HEK293 (cell line): Measurements from ENCODE around the gene MARCKSL1.

Experiments used
- CTCF ChIA-PET: fragments of 350-600 bp; formaldehyde crosslinking; extraction: SDS; loops from one replicate; lab custom pipeline; 2021; ENCODE audit warnings: antibody characterized with exemption; lab: Yijun Ruan, JAX
- POLR2A ChIA-PET: fragments of 300-600 bp; formaldehyde crosslinking; extraction: SDS; loops from one replicate; lab custom pipeline; 2020; ENCODE audit warnings: antibody characterized with exemption, inconsistent platforms; lab: Yijun Ruan, JAX
- H3K27ac ChIP-seq: fragments of 200-500 bp; sonication (Bioruptor generic); 2 replicates; pipeline ENCODE4 v1.5.1; 2014; ENCODE audit warnings: low read depth, low read length, control low read depth, inconsistent platforms; ENCODE audit errors: extremely low read depth
- H3K36me3 ChIP-seq, 2 experiments: fragments of 200-500 bp in 1 of 2; sonication (Bioruptor generic) in 1 of 2; 1 replicate in 1 of 2; 2 replicates in 1 of 2; pipeline ENCODE4 v1.5.1; 2014 to 2017; ENCODE audit warnings: inconsistent platforms in 2 of 2, low read length in 2 of 2; ENCODE audit not compliant: control insufficient read depth in 2 of 2, insufficient read depth in 1 of 2
- H3K4me1 ChIP-seq: fragments of 200-500 bp; sonication (Bioruptor generic); 2 replicates; pipeline ENCODE4 v1.5.1; 2014; ENCODE audit warnings: mild to moderate bottlenecking, low read length, inconsistent platforms; ENCODE audit not compliant: control insufficient read depth, insufficient read depth
- H3K4me3 ChIP-seq: 2 replicates; pipeline ENCODE4 v1.5.1; 2011; ENCODE audit warnings: low read depth, mild to moderate bottlenecking, control low read depth, low read length, moderate library complexity
- H3K9me3 ChIP-seq: fragments of 200-500 bp; sonication (Bioruptor generic); 2 replicates; pipeline ENCODE4 v1.5.1; 2014; ENCODE audit warnings: low read depth, low read length, inconsistent platforms; ENCODE audit not compliant: control insufficient read depth, insufficient read depth
- GLIS1 ChIP-seq: fragments of 450-650 bp; formaldehyde crosslinking; IDR thresholded peaks from 2 replicates; pipeline ENCODE4 v1.5.1; 2016; ENCODE audit warnings: missing biosample characterization, missing genetic modification characterization
- IKZF3 ChIP-seq: fragments of 450-650 bp; IDR thresholded peaks from 2 replicates; pipeline ENCODE4 v1.5.0; 2018; ENCODE audit warnings: missing biosample characterization, mild to moderate bottlenecking, missing genetic modification characterization, moderate library complexity
- INSM2 ChIP-seq: fragments of 450-650 bp; formaldehyde crosslinking; IDR thresholded peaks from 2 replicates; pipeline ENCODE4 v1.5.1; 2016; ENCODE audit warnings: missing biosample characterization, missing genetic modification characterization
- ZNF10 ChIP-seq: fragments of 450-650 bp; formaldehyde crosslinking; IDR thresholded peaks from 2 replicates; pipeline ENCODE4 v1.5.1; 2017; ENCODE audit warnings: missing biosample characterization, missing genetic modification characterization
- ZNF175 ChIP-seq: fragments of 450-650 bp; formaldehyde crosslinking; IDR thresholded peaks from 2 replicates; pipeline ENCODE4 v1.5.1; 2016; ENCODE audit warnings: missing biosample characterization, missing genetic modification characterization
- ZNF239 ChIP-seq: fragments of 450-650 bp; formaldehyde crosslinking; IDR thresholded peaks from 2 replicates; pipeline ENCODE4 v1.5.1; 2016; ENCODE audit warnings: missing biosample characterization, missing genetic modification characterization
- ZNF302 ChIP-seq: fragments of 450-650 bp; formaldehyde crosslinking; IDR thresholded peaks from 2 replicates; pipeline ENCODE4 v1.5.1; 2016; ENCODE audit warnings: missing biosample characterization, missing genetic modification characterization, low read depth
- ZNF362 ChIP-seq: fragments of 450-650 bp; formaldehyde crosslinking; IDR thresholded peaks from 2 replicates; pipeline ENCODE4 v1.5.1; 2016; ENCODE audit warnings: missing biosample characterization, missing genetic modification characterization
- ZNF530 ChIP-seq: fragments of 450-650 bp; formaldehyde crosslinking; IDR thresholded peaks from 2 replicates; pipeline ENCODE4 v1.5.1; 2016; ENCODE audit warnings: low read depth, missing biosample characterization, missing genetic modification characterization
- ZNF596 ChIP-seq: fragments of 450-650 bp; IDR thresholded peaks from 2 replicates; pipeline ENCODE4 v1.5.0; 2018; ENCODE audit warnings: missing biosample characterization, mild to moderate bottlenecking, missing genetic modification characterization, moderate library complexity
- ZNF610 ChIP-seq: fragments of 450-650 bp; formaldehyde crosslinking; IDR thresholded peaks from 2 replicates; pipeline ENCODE4 v1.5.1; 2016; ENCODE audit warnings: missing biosample characterization, missing genetic modification characterization, borderline replicate concordance
- ZNF747 ChIP-seq: fragments of 450-650 bp; formaldehyde crosslinking; IDR thresholded peaks from 2 replicates; pipeline ENCODE4 v1.5.1; 2016; ENCODE audit warnings: missing biosample characterization, missing genetic modification characterization
- ZNF843 ChIP-seq: fragments of 450-650 bp; formaldehyde crosslinking; IDR thresholded peaks from 2 replicates; pipeline ENCODE4 v1.5.1; 2016; ENCODE audit warnings: missing biosample characterization, missing genetic modification characterization
- ZSCAN30 ChIP-seq: fragments of 450-650 bp; IDR thresholded peaks from 2 replicates; pipeline ENCODE4 v1.5.1; 2018; ENCODE audit warnings: missing biosample characterization, mild to moderate bottlenecking, missing genetic modification characterization, moderate library complexity
- ZXDB ChIP-seq: fragments of 450-650 bp; formaldehyde crosslinking; IDR thresholded peaks from 2 replicates; pipeline ENCODE4 v1.5.1; 2016; ENCODE audit warnings: missing biosample characterization, missing genetic modification characterization
- TF ChIP-seq, protein P1 (sequence below): fragments of 450-650 bp; formaldehyde crosslinking; IDR thresholded peaks from 2 replicates; pipeline ENCODE4 v1.5.1; 2016; ENCODE audit warnings: missing biosample characterization, missing genetic modification characterization, low read depth

MARCKSL1 gene

DNA sequence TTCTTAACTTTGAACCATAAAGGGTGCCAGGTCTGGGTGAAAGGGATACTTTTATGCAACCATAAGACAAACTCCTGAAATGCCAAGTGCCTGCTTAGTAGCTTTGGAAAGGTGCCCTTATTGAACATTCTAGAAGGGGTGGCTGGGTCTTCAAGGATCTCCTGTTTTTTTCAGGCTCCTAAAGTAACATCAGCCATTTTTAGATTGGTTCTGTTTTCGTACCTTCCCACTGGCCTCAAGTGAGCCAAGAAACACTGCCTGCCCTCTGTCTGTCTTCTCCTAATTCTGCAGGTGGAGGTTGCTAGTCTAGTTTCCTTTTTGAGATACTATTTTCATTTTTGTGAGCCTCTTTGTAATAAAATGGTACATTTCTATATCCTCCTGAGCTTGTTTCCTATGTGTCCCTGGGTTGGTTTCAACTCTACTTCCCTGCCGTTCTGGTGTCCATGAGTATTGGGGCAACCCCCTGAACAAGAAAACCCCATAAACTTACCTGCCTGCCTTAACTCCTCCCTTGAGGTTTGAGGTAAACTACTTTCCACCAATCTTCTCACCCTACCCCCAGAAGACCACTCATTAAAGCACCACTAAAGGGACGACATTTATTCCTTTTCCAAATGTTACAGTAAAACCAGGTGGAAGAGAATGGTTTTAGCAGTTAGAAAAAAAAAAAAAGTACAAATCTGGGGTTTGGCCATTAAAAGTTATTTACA, 2.6 kb downstream of the MARCKSL1 start:
- H3K36me3 ChIP-seq, result peaks cover 0 to 66% of the 10 kb centered on the region in 2 experiments; a peak in 1 of 3 replicates
- H3K9me3 ChIP-seq, result no peaks in the 10 kb centered on the region
- POLR2A ChIA-PET, result interaction anchor here (0.9 to 5.8 kb wide), 6 partner anchors 9 to 85 kb away, joined by 3 to 100 read pairs (median 8); partner anchors contain the start of genes BSDC1 and HDAC1
- CTCF ChIA-PET, result interaction anchor here (0.6 to 1.5 kb wide), 6 partner anchors 16 to 715 kb away, joined by 3 to 6 read pairs (median 3); no protein-coding TSS in a partner anchor
- TF ChIP-seq IKZF3 (tag by site-specific recombination) (no peak), ZNF610 (no peak), INSM2 (tag by site-specific recombination) (no peak), ZNF530 (tag by site-specific recombination) (no peak), ZSCAN30 (no peak), ZNF596 (tag by site-specific recombination) (no peak), ZNF175 (no peak), ZNF362 (tag by site-specific recombination) (no peak), ZNF843 (tag by site-specific recombination) (no peak), GLIS1 (no peak), ZXDB (tag by site-specific recombination) (no peak), ZNF747 (tag by site-specific recombination) (no peak), ZNF10 (tag by site-specific recombination) (no peak), ZNF302 (tag by site-specific recombination) (no peak)
- TF ChIP-seq, protein P1, sequence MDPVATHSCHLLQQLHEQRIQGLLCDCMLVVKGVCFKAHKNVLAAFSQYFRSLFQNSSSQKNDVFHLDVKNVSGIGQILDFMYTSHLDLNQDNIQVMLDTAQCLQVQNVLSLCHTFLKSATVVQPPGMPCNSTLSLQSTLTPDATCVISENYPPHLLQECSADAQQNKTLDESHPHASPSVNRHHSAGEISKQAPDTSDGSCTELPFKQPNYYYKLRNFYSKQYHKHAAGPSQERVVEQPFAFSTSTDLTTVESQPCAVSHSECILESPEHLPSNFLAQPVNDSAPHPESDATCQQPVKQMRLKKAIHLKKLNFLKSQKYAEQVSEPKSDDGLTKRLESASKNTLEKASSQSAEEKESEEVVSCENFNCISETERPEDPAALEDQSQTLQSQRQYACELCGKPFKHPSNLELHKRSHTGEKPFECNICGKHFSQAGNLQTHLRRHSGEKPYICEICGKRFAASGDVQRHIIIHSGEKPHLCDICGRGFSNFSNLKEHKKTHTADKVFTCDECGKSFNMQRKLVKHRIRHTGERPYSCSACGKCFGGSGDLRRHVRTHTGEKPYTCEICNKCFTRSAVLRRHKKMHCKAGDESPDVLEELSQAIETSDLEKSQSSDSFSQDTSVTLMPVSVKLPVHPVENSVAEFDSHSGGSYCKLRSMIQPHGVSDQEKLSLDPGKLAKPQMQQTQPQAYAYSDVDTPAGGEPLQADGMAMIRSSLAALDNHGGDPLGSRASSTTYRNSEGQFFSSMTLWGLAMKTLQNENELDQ, result no peak
- TF ChIP-seq, all 188 proteins: peak for 0
- Histone ChIP-seq H3K27ac (no peak overlapping the region), H3K4me1 (no peaks in the 10 kb centered on the region), H3K4me3 (no peak overlapping the region)

- H3K4me1 ChIP-seq, result no peaks in the 10 kb centered on the region
- no peak for TF ChIP-seq ZNF239
- TF ChIP-seq, all 188 proteins: peak for 0
- ChIA-PET POLR2A (interaction anchor here (0.6 to 5.8 kb wide), 10 partner anchors 10 to 109 kb away, joined by 3 to 100 read pairs (median 4); partner anchors contain the start of genes BSDC1 and HDAC1), CTCF (interaction anchor here (0.7 to 1.5 kb wide), 5 partner anchors 15 to 714 kb away, joined by 3 to 6 read pairs (median 3); no protein-coding TSS in a partner anchor)
- no peak overlapping the region for H3K4me3 ChIP-seq
- H3K9me3 ChIP-seq, result no peaks in the 10 kb centered on the region
- peaks cover 8 to 76% of the 10 kb centered on the region in 2 experiments; a peak in 2 of 3 replicates for H3K36me3 ChIP-seq
- no peak overlapping the region for H3K27ac ChIP-seq
These were observed 3.5 kb downstream of the MARCKSL1 start for GRCh38 chr1:32332290-32333079.
